Measurements from ENCODE around the gene RAB23.

Gene RAB23

GRCh38 chr6:57177545-57178265, 44.4 kb downstream of the RAB23 start:
- DNase-seq = no peak

DNA sequence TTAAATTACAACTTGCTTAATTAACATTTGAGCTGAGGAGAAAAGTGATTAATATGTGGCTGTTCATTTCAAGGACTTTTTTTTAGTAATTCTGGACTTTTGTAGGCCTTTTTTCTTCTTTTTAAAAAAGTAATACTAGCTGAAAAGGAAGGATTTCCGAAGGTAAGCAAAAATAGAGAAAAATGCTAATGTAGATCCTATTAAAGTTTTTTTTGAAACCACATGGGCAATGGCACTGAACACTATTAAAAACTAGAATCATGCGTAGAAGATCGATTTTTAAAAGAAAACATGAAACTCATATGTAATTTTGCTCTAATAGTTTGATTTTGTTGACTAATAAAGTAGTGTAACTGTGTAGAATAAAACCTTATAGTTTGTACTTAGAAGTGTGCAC, 47.6 kb downstream of the RAB23 start:
- DNase-seq = no peak

DNA sequence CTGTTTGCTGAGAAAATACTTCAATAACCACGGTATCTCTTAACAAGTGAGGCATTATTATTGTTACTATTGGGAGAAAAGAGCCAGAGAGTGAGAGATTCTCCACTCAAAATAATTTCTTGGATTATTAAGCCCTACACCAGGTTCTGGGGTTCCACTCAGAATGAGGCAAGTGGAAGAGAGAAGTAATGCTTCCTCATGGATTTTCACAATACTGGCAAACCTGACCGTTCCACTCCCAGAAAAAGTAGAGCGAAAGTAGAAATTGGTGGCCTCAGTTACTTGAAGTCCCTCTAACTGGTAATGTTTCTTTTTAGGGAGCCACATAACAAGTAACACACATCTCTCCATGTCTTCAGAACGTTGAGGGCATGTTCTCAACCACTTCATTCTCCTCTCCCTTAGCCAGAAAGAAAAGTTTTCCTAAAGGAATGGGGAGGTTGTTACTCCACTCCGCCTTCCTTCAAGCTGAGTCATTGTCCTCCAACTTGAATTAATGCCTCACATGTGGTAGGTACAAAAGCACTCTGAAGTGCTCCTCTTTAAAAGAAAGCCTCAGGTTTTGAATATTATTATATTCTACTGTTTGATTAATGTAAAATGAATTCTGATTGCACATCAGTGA, 48.1 kb downstream of the RAB23 start:
- DNase-seq = no peak

- peak in 1 of 3 experiments; percentile 63 for DNase-seq
Measured at GRCh38 chr6:57173056-57173885, 48.8 kb downstream of the RAB23 start.

GRCh38 chr6:57172136-57173055, 49.7 kb downstream of the RAB23 start, which contains the start of gene BAG2:
BAG2 (plus strand) TSS chr6:57172326; CDS start chr6:57172698, 372 bp downstream.
- DNase-seq = peak; percentile 76 to 92 (median 92)

DNA sequence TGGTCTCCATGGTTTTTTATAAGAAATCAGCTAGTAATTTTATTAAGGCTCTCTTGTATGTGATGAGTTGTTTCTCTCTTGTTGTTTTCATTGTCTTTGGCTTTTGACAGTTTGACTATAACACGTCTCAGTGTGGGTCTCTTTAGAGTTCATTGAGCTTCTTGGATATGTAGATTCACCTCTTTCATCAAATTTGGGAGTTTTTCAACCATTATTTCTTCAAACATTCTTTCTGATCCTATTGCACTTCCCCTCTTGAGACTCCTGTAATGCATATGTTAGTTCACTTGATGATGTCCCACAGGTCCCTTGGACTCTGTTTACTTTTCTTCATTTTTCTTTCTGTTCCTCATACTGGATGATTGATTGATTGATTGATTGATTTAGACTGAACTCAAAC, 57.0 kb downstream of the RAB23 start:
- DNase-seq = no peak

DNA sequence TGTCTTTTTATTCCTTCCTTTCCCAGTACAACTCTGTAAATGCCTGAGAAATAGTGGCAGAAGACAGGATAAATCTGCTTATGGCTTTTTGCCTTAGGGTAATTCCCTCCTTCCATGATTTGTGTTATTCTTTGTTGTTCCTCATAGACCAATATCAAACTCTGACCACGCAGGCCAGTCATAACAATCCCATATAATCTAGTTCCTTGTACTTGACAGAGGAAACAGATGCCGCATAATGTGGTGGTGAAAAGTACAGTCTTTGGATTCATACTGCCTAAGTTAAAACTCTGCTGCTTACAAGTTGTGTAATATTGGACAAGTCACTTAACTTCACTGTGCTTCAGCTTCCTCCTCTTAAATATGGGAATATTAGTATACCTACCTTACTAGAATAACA, 58.2 kb downstream of the RAB23 start:
- DNase-seq = no peak

- peak in 1 of 3 experiments; percentile 5 for DNase-seq
Measured at GRCh38 chr6:57162516-57162915, 59.6 kb downstream of the RAB23 start.

- DNase-seq = no peak
Measured at GRCh38 chr6:57162028-57162427, 60.1 kb downstream of the RAB23 start.

- DNase-seq = no peak
Measured at GRCh38 chr6:57159127-57159526, 63.0 kb downstream of the RAB23 start.

DNA sequence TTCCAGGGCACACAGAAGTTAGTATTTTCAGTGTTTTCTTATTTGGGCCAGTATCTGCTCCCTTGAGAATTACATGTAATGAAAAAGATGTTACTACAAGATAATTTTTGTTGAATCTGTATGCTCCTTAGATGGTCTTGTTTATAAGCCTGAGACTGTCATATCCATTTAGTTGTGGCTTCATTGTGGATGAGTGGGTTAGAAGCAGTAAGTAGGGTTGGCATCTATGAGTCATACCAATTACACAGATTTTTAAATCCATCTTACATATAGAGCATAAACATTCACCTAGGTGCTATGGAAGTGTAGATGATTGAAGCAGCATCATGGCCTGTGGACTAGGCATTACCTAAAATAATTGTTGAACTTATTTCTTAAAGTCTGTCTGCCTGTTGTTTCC, 63.4 kb downstream of the RAB23 start:
- DNase-seq = no peak

- no peak for DNase-seq
Measured at GRCh38 chr6:57147955-57148858, 73.9 kb downstream of the RAB23 start.

DNA sequence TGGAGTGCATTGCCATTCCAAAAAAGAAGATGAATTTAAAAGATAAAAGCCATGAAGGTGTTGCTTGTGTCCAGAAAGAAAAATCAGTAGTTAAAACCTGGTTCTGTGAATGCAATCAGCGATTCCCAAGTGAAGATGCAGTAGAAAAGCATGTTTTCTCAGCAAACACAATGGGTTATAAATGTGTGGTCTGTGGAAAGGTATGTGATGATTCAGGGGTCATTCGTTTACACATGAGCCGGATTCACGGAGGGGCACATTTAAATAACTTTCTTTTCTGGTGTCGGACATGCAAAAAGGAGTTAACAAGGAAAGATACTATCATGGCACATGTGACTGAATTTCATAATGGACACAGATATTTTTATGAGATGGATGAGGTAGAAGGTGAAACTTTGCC, 74.7 kb downstream of the RAB23 start:
- no peak for DNase-seq

GRCh38 chr6:57143690-57144089, 78.4 kb downstream of the RAB23 start:
- DNase-seq = no peak

GRCh38 chr6:57142178-57142525, 80.0 kb downstream of the RAB23 start:
- no peak for DNase-seq

GRCh38 chr6:57141451-57142177, 80.5 kb downstream of the RAB23 start:
- no peak for DNase-seq

- DNase-seq = no peak
Measured at GRCh38 chr6:57138026-57138425, 84.1 kb downstream of the RAB23 start.

DNA sequence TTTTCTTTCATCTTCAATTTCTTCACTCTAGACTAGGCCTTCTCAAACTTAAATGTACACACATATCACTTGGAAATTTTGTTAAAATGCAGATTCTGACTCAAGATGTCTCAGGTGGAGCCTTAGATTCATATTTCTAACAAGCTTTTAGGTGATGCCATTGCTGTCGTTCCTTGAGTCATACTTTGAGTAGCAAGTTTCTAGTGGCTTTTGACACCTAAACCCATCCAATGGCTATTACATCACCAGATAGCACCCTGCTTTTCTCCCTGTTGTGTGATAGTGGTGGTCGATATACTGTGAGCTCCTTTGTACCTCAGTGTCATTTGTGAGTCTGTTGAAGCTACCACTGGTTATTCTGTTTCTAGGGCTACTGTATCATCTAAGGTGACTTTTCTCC, 84.8 kb downstream of the RAB23 start:
- no peak for DNase-seq

Data from NCI-H1417 (cell line).